Upper lobe of left lung (tissue), 4 donors: ENCODE results near the gene GAGE2A.
"Not testable (repeated sequence)": the region's sequence is repeated elsewhere in the genome, so short reads cannot be mapped to it uniquely, and the experiment has no call there.

Experiments used
- CTCF ChIP-seq, 6 experiments: fragments of 450-650 bp in 4 of 6; fragments of 200-600 bp in 2 of 6; sonication (generic) in 2 of 6; IDR thresholded peaks; one replicate each; pipeline ENCODE4 v1.5.1; 2016 to 2019; ENCODE audit warnings: antibody characterized with exemption in 6 of 6
- POLR2AphosphoS5 ChIP-seq, 2 donors: sonication (generic); formaldehyde crosslinking; IDR thresholded peaks; one replicate each; pipeline ENCODE4 v1.5.1; 2017; ENCODE audit warnings: antibody characterized with exemption in 2 of 2

- not testable (repeated sequence) for TF ChIP-seq CTCF, POLR2AphosphoS5 (IDR thresholded peaks at IDR 0.05)
Measured at GRCh38 chrX:49541433-49541832, 47.9 kb upstream of the GAGE2A start, which contains the start of gene GAGE12D.
